Astrocyte of the spinal cord (primary cell): Measurements from ENCODE around the gene C1QBP.
A peak's percentile ranks its signal among the peaks of the same experiment; 100 is the strongest.

Experiments used
- DNase-seq: peaks from one replicate; pipeline ENCODE4 v3.0.0; 2011; ENCODE audit warnings: low read depth, low spot score
- H3K4me3 ChIP-seq: 2 replicates; pipeline ENCODE4 v1.5.1; 2011; ENCODE audit warnings: low read depth, mild to moderate bottlenecking, low read length, moderate library complexity
- in situ Hi-C: cut with HindIII; loops from 2 replicates; pipeline ENCODE4 v1.10.0; 2017; ENCODE audit warnings: low sequenced_read_pairs
- TF ChIP-seq, protein P1 (sequence below): IDR thresholded peaks from 2 replicates; pipeline ENCODE4 v1.5.1; 2012; ENCODE audit warnings: low read depth, mild to moderate bottlenecking, low read length, inconsistent platforms

C1QBP gene

GRCh38 chr17:5422505-5422904 is 16.4 kb downstream of the C1QBP start:
- in situ Hi-C loops = no loop called here
- TF ChIP-seq, protein P1, sequence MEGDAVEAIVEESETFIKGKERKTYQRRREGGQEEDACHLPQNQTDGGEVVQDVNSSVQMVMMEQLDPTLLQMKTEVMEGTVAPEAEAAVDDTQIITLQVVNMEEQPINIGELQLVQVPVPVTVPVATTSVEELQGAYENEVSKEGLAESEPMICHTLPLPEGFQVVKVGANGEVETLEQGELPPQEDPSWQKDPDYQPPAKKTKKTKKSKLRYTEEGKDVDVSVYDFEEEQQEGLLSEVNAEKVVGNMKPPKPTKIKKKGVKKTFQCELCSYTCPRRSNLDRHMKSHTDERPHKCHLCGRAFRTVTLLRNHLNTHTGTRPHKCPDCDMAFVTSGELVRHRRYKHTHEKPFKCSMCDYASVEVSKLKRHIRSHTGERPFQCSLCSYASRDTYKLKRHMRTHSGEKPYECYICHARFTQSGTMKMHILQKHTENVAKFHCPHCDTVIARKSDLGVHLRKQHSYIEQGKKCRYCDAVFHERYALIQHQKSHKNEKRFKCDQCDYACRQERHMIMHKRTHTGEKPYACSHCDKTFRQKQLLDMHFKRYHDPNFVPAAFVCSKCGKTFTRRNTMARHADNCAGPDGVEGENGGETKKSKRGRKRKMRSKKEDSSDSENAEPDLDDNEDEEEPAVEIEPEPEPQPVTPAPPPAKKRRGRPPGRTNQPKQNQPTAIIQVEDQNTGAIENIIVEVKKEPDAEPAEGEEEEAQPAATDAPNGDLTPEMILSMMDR = no peak
- peak; percentile 56 for DNase-seq
- H3K4me3 ChIP-seq = no peak overlapping the region

DNA sequence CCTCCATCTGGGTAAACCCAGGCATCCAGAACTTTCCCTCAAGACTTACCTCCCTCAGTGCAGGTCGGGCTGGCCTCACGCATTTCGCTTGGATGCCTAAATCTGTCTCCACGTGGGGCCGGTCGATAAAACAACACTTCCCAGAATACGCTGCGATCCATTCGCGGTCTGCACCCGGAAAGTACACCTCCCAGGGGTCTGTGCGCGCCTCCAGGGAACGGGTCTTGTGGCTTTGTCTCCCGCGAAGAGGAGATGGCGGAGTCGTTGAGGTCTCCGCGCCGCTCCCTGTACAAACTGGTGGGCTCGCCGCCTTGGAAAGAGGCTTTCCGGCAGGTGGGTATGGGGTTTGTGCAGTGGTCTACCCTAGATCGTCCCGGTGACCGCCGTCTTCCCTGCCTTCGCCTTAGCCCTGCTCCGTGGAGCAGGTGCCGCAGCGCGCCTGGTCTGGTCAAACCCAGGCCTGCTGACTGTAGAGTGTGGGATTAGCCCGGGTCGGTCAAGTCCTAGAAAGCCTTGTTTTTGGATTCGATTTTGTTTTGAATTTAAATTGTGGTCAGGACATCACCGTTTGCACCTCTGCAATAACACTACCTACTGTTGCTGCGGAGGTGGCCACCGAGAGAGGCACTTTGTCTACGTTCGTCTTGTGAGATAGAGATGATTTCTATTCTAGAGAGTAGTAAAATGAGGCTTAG is 18.8 kb downstream of the C1QBP start, which contains the start of gene RPAIN:
RPAIN (plus strand) TSS at position 224 of the 695 bp plus-strand sequence; CDS start at position 253, 29 bp downstream.
- TF ChIP-seq, protein P1 = no peak
- DNase-seq = no peak
- peak within 1 kb of the TSS; percentile 89 for H3K4me3 ChIP-seq

DNA sequence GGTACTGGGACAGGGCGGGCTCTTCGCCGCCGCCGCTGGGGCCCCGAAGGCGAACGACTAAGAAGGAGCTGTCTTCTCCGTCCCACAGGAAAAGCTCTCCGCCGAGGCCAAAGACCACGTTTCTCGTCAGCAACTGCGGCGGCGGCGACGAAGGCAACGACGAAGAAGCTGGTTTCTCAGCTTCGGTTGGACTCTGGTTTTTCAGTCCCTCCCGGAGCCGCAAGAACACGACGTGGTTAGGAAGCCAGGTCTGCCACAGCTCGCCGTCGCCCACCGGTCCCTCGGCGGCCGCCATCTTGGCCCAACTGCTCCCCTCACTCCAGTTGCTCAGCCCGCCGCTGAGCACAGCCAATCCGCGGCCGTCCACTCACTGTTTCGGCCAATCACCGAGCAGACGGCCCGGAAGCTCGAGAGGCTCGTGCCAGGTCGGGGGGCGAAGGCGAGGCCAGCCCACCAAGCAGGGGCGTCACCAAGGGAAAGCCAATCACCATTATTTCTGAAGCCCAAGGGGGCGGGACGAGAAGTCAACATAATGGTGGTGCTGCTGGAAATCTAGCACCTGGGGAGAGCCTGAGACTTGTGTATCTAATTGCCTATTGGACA is 19.5 kb downstream of the C1QBP start, which contains the start of gene NUP88:
NUP88 (minus strand) TSS at position 307 of the 603 bp plus-strand sequence; CDS start at position 295, 12 bp downstream.
- H3K4me3 ChIP-seq = peak within 1 kb of the TSS; percentile 89
- TF ChIP-seq, protein P1 = no peak
- DNase-seq = peak; percentile 99
- in situ Hi-C loops = no loop called here

More for the DNA sequence above, 18.8 kb downstream of the C1QBP start, which contains the start of gene RPAIN:
- in situ Hi-C loops = no loop called here

DNA sequence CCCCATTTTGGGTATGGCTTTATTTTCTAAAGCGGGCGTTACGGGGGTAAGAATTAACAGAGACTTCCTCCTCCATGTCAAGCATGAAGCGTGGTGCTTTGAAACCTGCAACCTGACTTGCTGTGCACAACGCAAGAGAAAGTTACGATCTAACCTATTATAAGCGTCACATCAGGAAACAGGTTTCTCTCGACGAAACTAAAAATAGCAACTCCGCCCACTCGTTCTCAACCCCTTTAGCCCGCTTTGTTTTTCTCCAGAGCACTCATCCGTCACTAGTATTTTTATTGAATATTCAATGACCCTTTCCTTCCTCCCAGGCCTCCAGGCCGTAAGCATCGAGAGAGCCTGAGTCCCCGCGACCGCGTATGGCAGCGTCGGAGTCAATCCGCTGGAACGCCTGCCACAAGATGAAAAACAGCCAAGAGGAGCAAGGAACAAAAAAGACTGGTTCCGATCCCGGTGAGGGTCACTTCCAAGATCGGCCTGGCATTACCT is 20.0 kb downstream of the C1QBP start:
- peak overlapping the region; percentile 89 for H3K4me3 ChIP-seq
- no peak for DNase-seq
- TF ChIP-seq, protein P1 = no peak
- in situ Hi-C loops = no loop called here

DNA sequence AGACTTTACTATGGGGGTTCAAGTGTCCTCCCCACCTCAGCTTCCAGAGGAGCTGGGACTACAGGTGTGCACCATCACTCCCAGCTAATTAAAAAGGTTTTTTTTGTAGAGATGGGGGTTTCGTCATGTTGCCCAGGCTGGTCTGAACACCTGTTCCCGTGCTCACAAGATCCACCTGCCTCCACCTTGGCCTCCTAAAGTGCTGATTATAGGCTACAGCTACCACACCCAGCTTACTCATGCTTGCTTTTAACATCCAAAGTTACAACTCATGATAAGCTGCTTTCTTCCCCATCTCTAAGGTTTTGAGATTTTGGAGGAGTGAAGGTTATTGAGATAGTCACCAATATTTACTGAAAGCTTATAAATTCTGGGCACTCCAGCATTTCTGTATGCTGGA is 22.1 kb downstream of the C1QBP start:
- in situ Hi-C loops = no loop called here
- no peak for DNase-seq
- TF ChIP-seq, protein P1 = no peak
- H3K4me3 ChIP-seq = no peak overlapping the region

GRCh38 chr17:5413682-5414081 is 25.3 kb downstream of the C1QBP start:
- TF ChIP-seq, protein P1 = no peak
- in situ Hi-C loops = no loop called here
- no peak overlapping the region for H3K4me3 ChIP-seq
- peak; percentile 88 for DNase-seq
